Medulla oblongata (tissue), 1 donor: Measurements from ENCODE around the gene NEIL1.

Experiments
- DNase-seq: peaks from one replicate; pipeline ENCODE4 v3.0.0-alpha.2; 2015; ENCODE audit errors: extremely low spot score

NEIL1 gene

DNA sequence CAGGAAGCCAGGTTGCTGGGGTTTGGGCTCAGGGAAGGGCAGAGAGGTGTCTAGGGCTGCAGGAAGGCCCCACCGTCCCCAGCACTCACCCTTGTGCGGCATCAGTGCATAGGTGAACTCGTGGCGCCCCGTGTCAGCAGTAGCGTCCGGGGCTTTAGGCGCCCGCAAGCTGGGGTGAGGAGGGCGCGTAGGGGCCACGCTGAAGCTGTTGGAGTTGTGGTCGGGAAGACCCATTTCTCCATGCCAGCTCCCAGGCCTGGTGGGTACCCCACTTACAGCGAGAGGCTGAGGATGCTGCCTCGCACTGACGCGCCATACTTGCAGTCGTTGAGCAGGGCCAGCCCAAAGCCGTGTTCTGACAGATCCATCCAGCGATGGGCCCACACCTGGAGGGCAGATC is 9.7 kb downstream of the NEIL1 start:
- DNase-seq, result no peak

DNA sequence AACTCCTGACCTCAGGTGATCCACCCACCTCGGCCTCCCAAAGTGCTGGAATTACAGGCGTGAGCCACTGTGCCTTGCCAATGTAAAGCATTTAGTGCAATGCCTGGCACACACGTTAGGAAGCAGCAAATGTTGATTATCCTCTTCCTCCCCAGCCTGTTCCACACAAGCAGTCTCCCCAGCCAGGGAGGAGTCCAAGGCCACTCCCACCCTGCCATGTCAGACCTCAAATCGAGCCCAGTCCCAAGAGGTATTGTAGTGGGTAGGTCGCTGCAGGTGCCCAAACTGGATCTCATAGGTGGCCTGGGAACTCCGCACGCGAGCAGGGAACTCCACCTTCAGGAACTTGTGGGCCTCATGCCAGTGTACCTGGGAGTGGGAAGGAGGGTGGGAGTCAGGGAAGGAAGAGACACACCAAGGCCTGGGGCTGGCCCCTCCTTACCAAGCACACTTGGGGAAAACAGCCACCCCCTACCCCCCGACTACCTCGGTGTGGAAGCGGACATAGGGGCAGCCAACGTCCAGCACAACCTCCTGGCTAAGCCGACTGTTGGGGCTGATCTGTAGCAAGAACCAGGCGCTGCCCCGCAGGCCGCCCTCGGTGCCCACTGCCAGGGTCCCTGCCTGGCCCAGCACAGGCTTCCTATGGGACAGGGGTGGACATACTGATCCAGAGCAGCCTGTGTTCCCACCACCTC is 11.3 kb downstream of the NEIL1 start:
- no peak for DNase-seq

DNA sequence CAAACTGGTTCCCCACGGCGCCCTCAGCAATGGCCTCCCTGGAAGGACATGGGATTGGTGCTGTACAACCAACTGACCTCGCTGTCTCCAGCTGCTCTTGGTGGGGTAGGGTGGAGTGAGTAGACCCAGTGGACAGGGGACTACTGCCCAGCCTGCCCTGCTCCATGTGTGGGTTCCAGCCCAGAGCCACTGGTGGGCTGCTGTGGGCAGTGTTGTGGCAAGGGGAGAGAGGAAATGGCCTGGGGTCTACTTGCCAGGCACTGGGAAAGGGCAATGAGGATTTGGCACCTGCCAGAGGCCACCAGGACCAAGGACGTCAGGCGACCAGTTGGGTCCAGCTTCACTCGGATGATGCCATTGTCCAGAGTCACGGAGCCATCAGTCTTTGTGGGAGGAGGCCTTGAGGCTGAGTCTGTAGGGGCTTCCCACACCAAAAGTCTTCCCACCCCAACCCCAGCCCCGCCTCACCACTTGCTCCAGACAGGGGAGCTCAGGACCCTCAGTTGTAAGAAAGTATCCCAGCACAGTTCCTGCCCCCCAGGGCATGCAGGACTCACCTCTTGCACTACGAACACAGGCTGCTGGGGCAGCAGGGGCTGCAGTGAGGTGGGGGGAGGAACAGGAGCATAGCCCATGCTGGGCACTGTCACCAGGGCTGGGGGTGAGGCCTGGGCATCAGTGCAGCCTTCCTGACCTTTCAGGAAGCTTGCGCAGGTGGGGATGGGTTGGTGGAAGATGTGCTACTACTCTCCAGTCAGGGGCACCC is 12.1 kb downstream of the NEIL1 start:
- DNase-seq, result no peak

GRCh38 chr15:75359537-75360250 is 12.9 kb downstream of the NEIL1 start:
- DNase-seq, result no peak

DNA sequence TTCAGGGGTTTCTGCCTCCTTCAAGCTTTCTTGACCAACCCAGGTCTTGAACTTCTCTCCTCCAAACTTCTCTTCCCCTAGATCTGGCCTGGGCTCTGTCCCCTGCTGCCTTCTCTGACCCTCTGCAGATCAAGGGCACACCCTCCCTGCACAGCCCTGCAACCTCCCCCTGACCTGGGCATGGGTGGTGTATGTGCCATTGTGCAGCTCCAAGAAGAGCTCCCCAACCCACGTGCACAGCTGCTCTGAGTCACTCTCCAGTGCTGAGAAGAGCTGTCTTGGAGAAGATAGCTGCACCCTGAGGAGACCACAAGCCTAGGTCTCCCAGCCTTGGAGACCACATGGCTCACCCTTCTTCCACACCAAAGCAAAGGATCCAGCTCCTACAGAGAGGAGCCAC is 13.6 kb downstream of the NEIL1 start:
- no peak for DNase-seq

GRCh38 chr15:75360856-75361255 is 14.0 kb downstream of the NEIL1 start:
- DNase-seq, result no peak

GRCh38 chr15:75361361-75361988 is 14.6 kb downstream of the NEIL1 start:
- DNase-seq, result no peak

GRCh38 chr15:75361989-75362641 is 15.3 kb downstream of the NEIL1 start:
- no peak for DNase-seq

DNA sequence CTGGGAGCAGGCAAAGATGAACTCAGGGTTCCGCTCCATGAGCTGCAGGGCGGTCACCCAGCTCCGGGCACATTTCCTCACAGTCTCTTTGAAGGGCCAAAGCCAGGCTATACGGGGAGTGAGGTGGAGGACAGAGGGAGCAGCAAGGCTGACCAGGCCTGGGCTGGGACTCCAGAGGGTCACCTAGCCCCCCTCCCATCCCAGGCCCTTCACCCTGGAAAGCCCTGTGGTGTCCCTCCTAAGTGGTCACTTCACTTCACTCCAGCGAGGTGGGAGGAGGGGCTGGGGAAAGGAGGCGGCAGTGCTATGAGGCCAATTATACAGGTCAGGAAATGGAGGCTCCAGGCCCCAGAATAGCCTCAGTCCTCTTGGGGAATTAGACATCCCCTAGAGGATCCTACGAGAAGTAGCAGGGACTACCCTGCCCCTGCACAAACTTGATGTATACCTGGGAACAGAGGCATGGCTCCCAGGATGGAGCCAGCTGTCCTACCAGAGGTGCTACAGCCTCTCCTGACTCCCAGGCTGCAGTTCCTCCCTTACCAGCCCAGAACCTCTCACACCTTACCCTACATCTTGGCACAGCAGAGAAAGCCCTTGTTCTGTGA is 15.9 kb downstream of the NEIL1 start:
- no peak for DNase-seq

DNA sequence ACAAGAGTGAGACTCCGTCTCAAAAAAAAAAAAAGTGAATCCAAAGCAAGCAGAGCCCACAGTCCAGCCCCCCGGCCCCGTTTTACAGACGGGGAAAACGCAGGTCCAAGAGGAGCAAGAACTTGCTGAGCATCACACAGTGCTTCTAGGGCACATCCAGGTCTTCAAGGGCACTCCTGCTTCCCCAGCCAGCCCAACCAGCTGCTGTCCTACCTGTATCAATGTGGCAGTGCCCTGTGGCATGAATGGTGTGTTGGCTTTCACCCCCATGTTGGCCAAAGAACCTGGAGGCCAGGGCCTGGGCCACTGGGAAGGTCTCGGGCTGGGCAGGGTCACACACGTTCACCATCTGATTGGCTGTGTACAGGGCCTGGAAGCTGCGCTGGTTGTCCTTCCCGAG is 16.9 kb downstream of the NEIL1 start:
- no peak for DNase-seq

- no peak for DNase-seq
Measured at GRCh38 chr15:75364881-75365280, 18.0 kb downstream of the NEIL1 start.

GRCh38 chr15:75366163-75366562 is 19.3 kb downstream of the NEIL1 start:
- no peak for DNase-seq

DNA sequence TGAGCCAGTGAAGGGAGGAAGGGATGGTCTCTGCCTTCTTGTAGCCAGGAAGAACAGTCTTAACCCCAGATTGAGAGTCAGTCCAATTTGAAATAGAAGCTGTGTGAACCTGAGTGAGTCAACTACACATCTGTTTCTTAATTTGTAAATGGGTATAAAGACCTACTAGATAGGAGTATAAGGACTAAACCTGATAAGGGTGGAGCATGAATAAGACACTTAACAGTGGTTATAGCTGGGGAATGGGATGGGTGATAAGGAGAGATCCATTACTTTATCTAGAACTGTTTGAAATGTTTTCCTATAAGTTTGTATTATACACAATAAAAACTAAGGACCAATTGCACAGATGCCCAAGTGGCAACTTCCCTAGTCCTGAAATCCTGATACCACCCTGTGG is 20.2 kb downstream of the NEIL1 start:
- DNase-seq, result no peak

DNA sequence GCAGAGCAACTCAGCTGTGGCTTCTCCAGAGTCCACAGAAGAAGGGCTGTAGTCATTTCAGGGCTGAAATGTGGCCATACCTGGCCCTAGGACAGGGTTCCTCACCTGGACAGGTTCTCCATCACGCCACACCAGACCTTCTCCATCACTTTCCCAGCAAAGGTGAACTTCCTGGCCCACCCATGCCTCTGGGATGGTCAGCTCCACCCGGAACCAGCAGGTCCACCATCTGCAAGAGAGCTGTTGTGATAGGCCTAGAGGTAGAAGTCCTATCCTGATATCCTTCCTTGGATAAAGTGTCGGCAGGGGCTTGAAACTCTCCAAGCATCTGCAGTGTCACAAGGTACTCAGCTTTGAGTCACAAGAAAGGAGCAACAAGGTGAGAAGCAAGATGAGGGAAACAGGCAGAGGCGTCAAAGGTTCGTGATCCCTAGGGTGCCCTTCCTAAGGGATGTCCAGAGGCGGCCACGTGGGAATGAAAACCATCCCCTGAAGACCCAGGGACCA is 20.6 kb downstream of the NEIL1 start:
- DNase-seq, result no peak

- peak; percentile 95 for DNase-seq
Measured at GRCh38 chr15:75367913-75368688, 21.3 kb downstream of the NEIL1 start, which contains the start of gene MAN2C1. Gene MAN2C1, minus strand, starts transcription at chr15:75368607. Its CDS starts 24 bp downstream, at chr15:75368583.

GRCh38 chr15:75368689-75369239 is 21.9 kb downstream of the NEIL1 start:
- no peak for DNase-seq

GRCh38 chr15:75369897-75370581 is 23.2 kb downstream of the NEIL1 start:
- no peak for DNase-seq

DNA sequence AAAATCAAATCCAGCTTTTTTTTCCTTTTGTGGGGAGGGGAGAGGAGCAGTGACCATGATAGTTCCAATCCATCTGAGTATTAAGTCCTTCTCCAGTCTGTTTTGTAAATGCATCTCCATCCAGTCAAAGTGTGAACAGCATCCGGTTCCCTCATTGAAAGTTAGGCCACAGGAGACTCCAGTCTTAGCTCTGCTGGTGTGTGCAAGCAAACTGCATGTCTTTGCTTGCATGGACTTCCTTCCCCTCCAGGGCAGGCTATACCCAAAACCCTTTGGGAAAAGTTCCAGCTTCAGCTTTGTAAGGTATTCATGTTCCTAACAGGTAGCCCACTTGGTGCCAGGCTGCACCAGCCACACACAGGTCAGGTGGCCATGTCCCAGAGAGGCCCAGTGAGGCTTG is 24.6 kb downstream of the NEIL1 start:
- no peak for DNase-seq
